Progenitor cell of endocrine pancreas (in vitro differentiated cells): ENCODE data around the gene ACAP2. TPM values are rescaled to one million over a fixed set of nuclear protein-coding genes. Genes with fewer than 3 reads are reported as not detected.

Source experiments
- DNase-seq: peaks from one replicate; pipeline ENCODE4 v3.0.0; 2021; ENCODE audit warnings: low spot score; ENCODE audit not compliant: unreplicated experiment
- H3K27ac Mint-ChIP-seq: 2 replicates; pipeline ENCODE4 v1.8.0; 2021; ENCODE audit warnings: mild to moderate bottlenecking, moderate library complexity, mixed read lengths
- H3K27me3 Mint-ChIP-seq: 2 replicates; pipeline ENCODE4 v1.8.0; 2021; ENCODE audit warnings: mixed read lengths
- H3K36me3 Mint-ChIP-seq: 2 replicates; pipeline ENCODE4 v1.8.0; 2022; ENCODE audit warnings: mixed read lengths; ENCODE audit not compliant: insufficient read depth
- H3K4me1 Mint-ChIP-seq: 2 replicates; pipeline ENCODE4 v1.8.0; 2021; ENCODE audit warnings: low read depth, mixed read lengths
- H3K4me3 Mint-ChIP-seq: 2 replicates; pipeline ENCODE4 v1.8.0; 2021; ENCODE audit warnings: low read depth, mild to moderate bottlenecking, moderate library complexity, mixed read lengths
- H3K9me3 Mint-ChIP-seq: 2 replicates; pipeline ENCODE4 v1.8.0; 2021; ENCODE audit warnings: low read depth, mixed read lengths
- CTCF ChIP-seq: fragments of 200-600 bp; sonication (generic); IDR thresholded peaks from one replicate; pipeline ENCODE4 v1.5.0; 2021; ENCODE audit warnings: antibody characterized with exemption, mild to moderate bottlenecking; ENCODE audit not compliant: unreplicated experiment
- total RNA-seq: library from RNA; stranded (reverse); gene quantifications from 2 replicates; pipeline ENCODE4 v1.2.1, GENCODE V29; 2021

Gene ACAP2
- total RNA-seq, 1 donor from 2014 or later = 34.2 TPM

DNA sequence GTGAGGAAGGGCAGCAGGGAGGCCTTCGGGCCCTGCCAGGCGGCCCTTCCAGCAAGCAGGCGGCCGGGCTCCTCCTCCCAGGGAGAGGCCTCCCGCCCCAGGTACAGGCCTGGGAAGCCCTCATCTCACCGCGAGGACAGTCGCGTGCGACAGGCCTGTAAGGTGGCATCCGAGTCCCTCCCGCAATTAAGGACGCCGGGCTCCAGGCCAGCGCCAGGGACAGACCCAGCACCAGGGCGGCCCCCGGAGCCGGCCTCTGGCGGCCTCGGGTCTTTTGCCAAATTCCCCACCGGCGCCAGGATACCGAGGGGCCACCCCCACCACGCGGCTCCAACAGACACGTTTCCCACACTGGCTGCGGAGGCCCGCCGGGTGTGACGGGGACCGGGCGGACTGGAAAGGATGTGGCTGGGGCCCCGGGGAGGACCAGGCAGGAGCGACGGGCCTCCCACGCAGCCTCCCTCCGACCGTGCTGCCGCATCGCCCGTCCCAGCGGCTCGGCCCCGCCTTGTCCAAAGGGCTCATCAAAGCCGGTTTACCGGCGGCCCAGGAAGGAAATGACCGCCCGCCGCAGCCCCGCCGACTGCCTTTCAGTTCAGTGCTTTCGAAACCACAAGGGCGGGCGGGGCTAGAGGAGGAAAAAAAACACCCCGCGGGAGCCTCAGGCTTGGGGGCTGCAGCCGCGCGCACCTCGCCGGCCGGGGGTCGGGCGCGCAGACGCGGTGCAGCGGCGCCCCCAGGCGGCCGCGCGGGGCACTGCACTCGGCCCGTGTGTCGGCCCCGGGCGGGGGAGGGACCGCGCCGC lies 183.1 kb downstream of the ACAP2 start:
- peaks cover 7% of the 10 kb centered on the region for H3K27me3 Mint-ChIP-seq
- peak; percentile 80 for DNase-seq
- peak; percentile 84 for TF ChIP-seq CTCF
- no peak overlapping the region for H3K27ac Mint-ChIP-seq
- H3K9me3 Mint-ChIP-seq = no peaks in the 10 kb centered on the region
- H3K4me3 Mint-ChIP-seq = peak overlapping the region; percentile 61
- peaks cover 3% of the 10 kb centered on the region for H3K4me1 Mint-ChIP-seq
- no peaks in the 10 kb centered on the region for H3K36me3 Mint-ChIP-seq

GRCh38 chr3:195259154-195259474 lies 183.7 kb downstream of the ACAP2 start:
- Mint-ChIP-seq H3K4me3 (peak overlapping the region; percentile 50), H3K27ac (no peak overlapping the region), H3K9me3 (no peaks in the 10 kb centered on the region), H3K4me1 (peaks cover 3% of the 10 kb centered on the region), H3K27me3 (peaks cover 7% of the 10 kb centered on the region), H3K36me3 (no peaks in the 10 kb centered on the region)
- no peak for TF ChIP-seq CTCF
- no peak for DNase-seq

DNA sequence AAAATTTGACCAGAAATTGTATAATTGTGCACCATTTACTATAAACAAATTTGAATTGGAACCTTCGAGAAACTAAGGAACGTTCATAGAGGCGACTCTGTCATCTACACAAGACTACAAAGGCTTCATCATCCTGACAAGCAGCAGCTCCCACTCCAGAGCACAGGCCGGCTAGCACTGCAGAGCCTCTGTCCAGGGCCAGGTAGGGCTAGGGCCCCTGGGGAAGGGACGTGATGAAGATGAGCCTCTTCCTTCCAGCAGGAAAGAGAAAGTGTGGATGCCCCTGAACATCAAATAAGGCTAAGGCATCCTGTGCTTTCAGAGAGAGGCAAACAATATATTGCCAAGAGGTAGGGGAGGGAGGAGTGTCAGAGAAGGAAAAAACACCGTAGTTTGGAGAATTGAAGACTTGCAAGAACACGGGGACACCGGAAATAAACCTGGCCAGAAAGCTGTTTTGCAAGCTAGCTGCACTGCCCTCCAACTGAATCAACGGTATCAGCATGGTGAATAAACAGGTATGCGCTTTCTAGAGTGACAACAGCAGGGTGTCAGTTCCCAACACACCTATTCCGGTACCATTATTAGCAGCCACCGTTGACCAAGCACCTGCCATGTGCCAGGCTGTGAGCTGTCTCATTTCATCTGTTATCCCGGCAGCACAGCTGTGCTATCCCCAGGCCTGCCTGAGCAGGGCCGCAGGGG lies 184.2 kb downstream of the ACAP2 start:
- Mint-ChIP-seq H3K36me3 (no peaks in the 10 kb centered on the region), H3K9me3 (no peaks in the 10 kb centered on the region), H3K27me3 (peaks cover 7% of the 10 kb centered on the region), H3K4me1 (peaks cover 3% of the 10 kb centered on the region), H3K4me3 (peak overlapping the region; percentile 50), H3K27ac (no peak overlapping the region)
- no peak for TF ChIP-seq CTCF
- no peak for DNase-seq

DNA sequence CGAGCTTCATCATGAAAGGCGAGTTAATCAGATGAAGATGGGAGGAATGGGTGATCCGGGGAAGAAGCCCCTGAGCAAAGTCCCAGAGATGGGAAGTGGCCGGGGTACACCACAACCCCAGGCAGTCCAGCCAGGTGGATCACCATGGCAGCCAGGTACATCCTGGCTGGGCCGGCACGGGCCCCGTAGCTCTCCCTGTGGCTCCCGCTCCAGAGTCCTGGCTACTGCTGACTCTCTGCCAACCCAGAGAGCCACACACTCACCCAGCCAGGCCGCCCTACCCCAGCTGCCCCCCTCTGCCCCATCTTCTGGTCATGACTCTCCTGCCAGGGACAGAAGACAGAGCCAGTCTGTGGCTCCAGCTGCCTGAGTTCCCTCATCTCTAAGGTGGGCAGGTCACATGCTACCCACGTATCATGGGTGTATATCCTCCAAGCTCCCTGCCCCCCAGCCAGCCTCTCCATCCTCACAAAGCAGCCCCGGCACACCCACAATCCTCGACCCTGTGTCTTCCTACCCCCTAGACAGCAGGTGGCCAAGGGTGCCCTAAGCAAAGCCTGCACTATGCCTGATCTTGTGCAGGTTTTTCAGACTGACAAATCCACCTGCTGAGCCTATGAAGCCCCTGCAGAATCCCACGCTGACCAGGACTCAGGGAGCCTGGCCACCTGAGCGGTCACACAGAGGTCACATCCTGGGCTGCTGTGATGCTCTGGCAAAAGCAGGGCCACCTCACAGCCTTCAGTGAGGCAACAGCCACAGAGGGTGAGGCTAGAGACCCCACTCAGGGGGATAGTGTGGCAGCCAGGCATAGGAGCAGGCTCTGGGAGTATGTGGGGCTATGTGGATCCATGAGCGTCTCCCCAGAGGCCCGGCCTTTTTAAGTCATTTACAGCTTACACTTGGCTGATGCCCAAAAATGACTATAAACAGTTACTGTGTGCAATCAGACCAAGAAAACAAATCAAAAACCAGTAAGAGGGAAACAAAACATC lies 185.1 kb downstream of the ACAP2 start:
- TF ChIP-seq CTCF = no peak
- no peaks in the 10 kb centered on the region for H3K36me3 Mint-ChIP-seq
- H3K4me3 Mint-ChIP-seq = no peak overlapping the region

More for the DNA sequence above, 185.1 kb downstream of the ACAP2 start:
- Mint-ChIP-seq H3K9me3 (no peaks in the 10 kb centered on the region), H3K4me1 (peaks cover 3% of the 10 kb centered on the region), H3K27ac (no peak overlapping the region), H3K27me3 (peaks cover 7% of the 10 kb centered on the region)
- DNase-seq = no peak
